Measurements from ENCODE around the gene NEDD4L.
A peak's percentile ranks its signal among the peaks of the same experiment; 100 is the strongest.
"Not testable (repeated sequence)": the region's sequence is repeated elsewhere in the genome, so short reads cannot be mapped to it uniquely, and the experiment has no call there.

The NEDD4L gene

GRCh38 chr18:58043491-58044369 lies at the start of gene NEDD4L:
Gene NEDD4L, plus strand, starts transcription at chr18:58044226. Its CDS starts 435 bp downstream, at chr18:58044661.
- DNase-seq, result peak; percentile 87

GRCh38 chr18:57995331-57995730 lies 48.7 kb upstream of the NEDD4L start:
- DNase-seq, result no peak

GRCh38 chr18:57996894-57997293 lies 47.1 kb upstream of the NEDD4L start:
- not testable (repeated sequence) for DNase-seq

- DNase-seq, result no peak
These were observed 46.2 kb upstream of the NEDD4L start for GRCh38 chr18:57997820-57998219.

- DNase-seq, result no peak
These were observed 45.6 kb upstream of the NEDD4L start for GRCh38 chr18:57998461-57998860.

- no peak for DNase-seq
These were observed 39.7 kb upstream of the NEDD4L start for GRCh38 chr18:58004317-58004716.

GRCh38 chr18:58005011-58005410 lies 39.0 kb upstream of the NEDD4L start:
- DNase-seq, result no peak

GRCh38 chr18:58005885-58006523 lies 38.0 kb upstream of the NEDD4L start:
- DNase-seq, result peak; percentile 5

GRCh38 chr18:58009166-58009565 lies 34.9 kb upstream of the NEDD4L start:
- no peak for DNase-seq

- DNase-seq, result no peak
These were observed 33.8 kb upstream of the NEDD4L start for GRCh38 chr18:58010265-58010664.

GRCh38 chr18:58012356-58012755 lies 31.7 kb upstream of the NEDD4L start:
- DNase-seq, result no peak

- no peak for DNase-seq
These were observed 30.5 kb upstream of the NEDD4L start for GRCh38 chr18:58013241-58014211.

GRCh38 chr18:58015065-58015780 lies 28.8 kb upstream of the NEDD4L start:
- DNase-seq, result no peak

- DNase-seq, result no peak
These were observed 26.8 kb upstream of the NEDD4L start for GRCh38 chr18:58017267-58017666.

- no peak for DNase-seq
These were observed 23.4 kb upstream of the NEDD4L start for GRCh38 chr18:58020567-58021107.

GRCh38 chr18:58021504-58021903 lies 22.5 kb upstream of the NEDD4L start:
- DNase-seq, result no peak

- no peak for DNase-seq
These were observed 20.9 kb upstream of the NEDD4L start for GRCh38 chr18:58023108-58023507.

GRCh38 chr18:58024139-58024538 lies 19.9 kb upstream of the NEDD4L start:
- DNase-seq, result no peak

GRCh38 chr18:58025205-58025604 lies 18.8 kb upstream of the NEDD4L start:
- DNase-seq, result no peak

GRCh38 chr18:58025733-58026132 lies 18.3 kb upstream of the NEDD4L start:
- no peak for DNase-seq

GRCh38 chr18:58026395-58026794 lies 17.6 kb upstream of the NEDD4L start:
- DNase-seq, result no peak

GRCh38 chr18:58026857-58027256 lies 17.2 kb upstream of the NEDD4L start:
- no peak for DNase-seq

Data from activated CD4-positive, alpha-beta T cell treated with anti-CD3 and anti-CD28 coated beads, Interleukin-2, Interleukin-6, amounts not matched to agents 100 ng/mL and 50 ng/mL, durations not matched to agents 16 hours and 8 hours (primary cell).